A549 (cell line): ENCODE measurements around the gene LANCL2. TPM values are rescaled to one million over a fixed set of nuclear protein-coding genes. Genes with fewer than 3 reads are reported as not detected.

Source experiments
- ATAC-seq, 2 experiments: fragments of 200-7000 bp in 1 of 2; fragments of >200 bp in 1 of 2; cut with Nextera tagmentation in 1 of 2; cut with Tn5 transposase in 1 of 2; 3 replicates each; pipeline versions ENCODE4 v1.8.0 to v1.9.1; 2018 to 2020; ENCODE audit warnings: mild to moderate bottlenecking in 1 of 2, moderate library complexity in 1 of 2
- CTCF ChIA-PET: fragments of 300-600 bp; sonication (Branson Sonifier 250); formaldehyde crosslinking; extraction: SDS; loops from one replicate; lab custom pipeline; 2021; ENCODE audit warnings: antibody characterized with exemption, inconsistent platforms; lab: Yijun Ruan, JAX
- POLR2A ChIA-PET: fragments of 350-600 bp; formaldehyde crosslinking; extraction: SDS; loops from one replicate; lab custom pipeline; 2021; ENCODE audit warnings: antibody characterized with exemption, inconsistent platforms; lab: Yijun Ruan, JAX
- DNase-seq, 2 experiments: peaks; one replicate each; pipeline versions ENCODE4 v3.0.0 to v3.0.0-alpha.2; 2011 to 2016; ENCODE audit warnings: low read depth in 1 of 2, low spot score in 1 of 2
- FAIRE-seq: peaks from 2 replicates; lab custom pipeline; 2011; peaks lifted over from hg19 to GRCh38; lab: Jason Lieb, UNC
- H3K27ac ChIP-seq, 2 experiments: fragments of >200 bp; sonication (Bioruptor Twin); formaldehyde crosslinking; 3 replicates each; pipeline ENCODE4 v1.5.1; 2016 to 2017
- H3K4me1 ChIP-seq: fragments of >200 bp; sonication (Bioruptor Twin); formaldehyde crosslinking; 3 replicates; pipeline ENCODE4 v1.6.1; 2016
- H3K4me2 ChIP-seq: fragments of >200 bp; sonication (Bioruptor Twin); formaldehyde crosslinking; 3 replicates; pipeline ENCODE4 v1.6.1; 2016
- H3K4me3 ChIP-seq: fragments of >200 bp; sonication (Bioruptor Twin); formaldehyde crosslinking; 3 replicates; pipeline ENCODE4 v1.5.1; 2016
- H3K9me3 ChIP-seq: fragments of >200 bp; sonication (Bioruptor Twin); formaldehyde crosslinking; 3 replicates; pipeline ENCODE4 v1.6.1; 2016
- EP300 ChIP-seq, 2 experiments: fragments of >200 bp; sonication (Bioruptor Twin); formaldehyde crosslinking; IDR thresholded peaks; 2 replicates in 1 of 2; 3 replicates in 1 of 2; pipeline ENCODE4 v1.6.1; 2016 to 2017
- ESRRA ChIP-seq: fragments of 150-350 bp; IDR thresholded peaks from 2 replicates; pipeline ENCODE4 v1.6.1; 2014; ENCODE audit warnings: mild to moderate bottlenecking, low read length, borderline replicate concordance
- FOSB ChIP-seq: fragments of 250-450 bp; sonication (Bioruptor Pico); IDR thresholded peaks from 2 replicates; pipeline ENCODE4 v1.5.0; 2020; ENCODE audit warnings: mild to moderate bottlenecking, moderate library complexity
- FOSL2 ChIP-seq, 2 experiments: fragments of 450-650 bp in 1 of 2; fragments of >200 bp in 1 of 2; sonication (Bioruptor Twin) in 1 of 2; formaldehyde crosslinking; IDR thresholded peaks; 2 replicates each; pipeline versions ENCODE4 v1.5.0 to v1.6.1; 2016 to 2020; ENCODE audit warnings: mild to moderate bottlenecking in 1 of 2, moderate library complexity in 1 of 2
- JUNB ChIP-seq: fragments of >200 bp; sonication (Bioruptor Twin); formaldehyde crosslinking; IDR thresholded peaks from 2 replicates; pipeline ENCODE4 v1.6.1; 2016
- MAFK ChIP-seq: fragments of 450-650 bp; IDR thresholded peaks from 2 replicates; pipeline ENCODE4 v1.6.1; 2014; ENCODE audit not compliant: partially characterized antibody
- MYC ChIP-seq: IDR thresholded peaks from 2 replicates; pipeline ENCODE4 v1.6.1; 2012; ENCODE audit warnings: mild to moderate bottlenecking, inconsistent platforms, low read length, improper control_type of control experiment, borderline replicate concordance
- NR3C1 ChIP-seq: fragments of >200 bp; sonication (Bioruptor Twin); formaldehyde crosslinking; IDR thresholded peaks from 3 replicates; pipeline ENCODE4 v1.6.1; 2017
- WGBS: methylation state at CpG from one replicate; pipeline ENCODE4 v1.1.6; 2017; ENCODE audit errors: missing lambda C conversion rate; 5-methylcytosine and 5-hydroxymethylcytosine counted together
- polyA plus RNA-seq, 4 experiments: library from polyadenylated mRNA; depleted of rRNA in 3 of 4; stranded (reverse); fragments of >200 nt; fragmentation: RNase III in 1 of 4; extraction: RNeasy Plus Mini Kit Qiagen cat#74134 plus additional on column Dnase treatment in 1 of 4; gene quantifications; 2 replicates in 3 of 4; 3 replicates in 1 of 4; pipeline ENCODE4 v1.2.3, GENCODE V29; 2011 to 2017
- TF ChIP-seq, protein P1 (sequence below): fragments of >200 bp; sonication (Bioruptor Twin); formaldehyde crosslinking; IDR thresholded peaks from 3 replicates; pipeline ENCODE4 v1.6.1; 2016
- TF ChIP-seq, protein P2 (sequence below): fragments of 200-600 bp; sonication (generic); IDR thresholded peaks from 2 replicates; pipeline ENCODE4 v1.6.1; 2016; ENCODE audit warnings: antibody characterized with exemption, mild to moderate bottlenecking, moderate library complexity
- TF ChIP-seq, protein P3 (sequence below): fragments of 250-450 bp; sonication (Bioruptor Pico); IDR thresholded peaks from 2 replicates; pipeline ENCODE4 v1.5.0; 2021; ENCODE audit warnings: mild to moderate bottlenecking, moderate library complexity, borderline replicate concordance
- TF ChIP-seq, protein P4 (sequence below): fragments of 150-350 bp; IDR thresholded peaks from 2 replicates; pipeline ENCODE4 v1.6.1; 2014; ENCODE audit warnings: low read depth, mild to moderate bottlenecking, low read length
- TF ChIP-seq, protein P5 (sequence below): fragments of 250-450 bp; sonication (Bioruptor Pico); IDR thresholded peaks from 2 replicates; pipeline ENCODE4 v1.5.0; 2020; ENCODE audit warnings: low read depth, mild to moderate bottlenecking, moderate library complexity

The LANCL2 gene
- polyA plus RNA-seq, 2 of the 4 experiments (the other 2 are of a cell fraction): 8.0 to 12.4 TPM

DNA sequence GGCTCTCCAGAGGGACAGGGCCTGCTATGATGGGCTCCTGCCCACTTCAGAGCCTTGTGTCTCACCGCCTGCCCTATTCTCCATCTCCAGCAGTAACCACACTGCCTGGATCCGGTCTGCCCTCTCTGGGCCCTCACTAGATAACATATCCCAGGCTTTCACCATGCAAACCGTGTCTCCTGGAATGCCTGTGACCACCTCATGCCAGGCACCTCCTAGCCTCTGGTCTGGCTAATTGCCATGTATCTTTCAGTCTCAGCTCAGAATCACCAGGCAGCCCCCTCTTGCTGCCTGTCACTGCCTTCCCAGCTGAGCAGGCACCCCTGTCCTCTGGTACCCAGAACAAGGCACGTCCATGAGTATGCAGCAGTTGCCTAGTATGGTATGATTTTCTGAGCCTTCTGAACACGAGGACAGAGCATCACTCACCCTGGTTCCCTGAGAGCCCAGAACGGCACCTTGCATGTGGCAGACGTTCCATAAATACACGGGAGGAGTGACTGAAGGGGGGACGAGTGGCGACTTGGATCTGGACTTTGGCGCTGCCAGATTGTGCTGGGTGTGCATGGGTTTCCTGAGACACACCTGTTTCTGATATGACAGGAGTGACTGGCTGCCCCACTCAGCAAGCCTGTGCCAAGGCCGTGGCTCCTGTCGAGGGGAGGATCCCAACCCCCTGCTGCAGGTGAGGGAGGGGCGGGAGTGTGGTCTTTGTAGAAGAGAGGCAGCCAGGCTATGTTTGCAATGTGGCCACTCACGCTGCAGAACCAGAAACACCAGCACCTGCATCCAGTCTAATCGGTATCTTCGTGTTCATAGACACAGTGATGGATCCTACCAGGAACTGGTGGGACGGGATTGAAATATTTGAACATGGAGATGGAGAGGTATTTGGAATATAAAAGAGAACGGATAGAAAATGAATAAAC lies 112.0 kb downstream of the LANCL2 start:
- ChIA-PET CTCF (no interaction called here), POLR2A (no interaction called here)
- FAIRE-seq: no peak
- ATAC-seq: no peak
- no peak overlapping the region for H3K27ac ChIP-seq
- no peak overlapping the region for H3K4me3 ChIP-seq
- DNase-seq: no peak
- WGBS: 89% methylated on average over 19 of the region's 19 CpGs
- no peak overlapping the region for H3K4me2 ChIP-seq
- no peaks in the 10 kb centered on the region for H3K4me1 ChIP-seq
- TF ChIP-seq, protein P1, sequence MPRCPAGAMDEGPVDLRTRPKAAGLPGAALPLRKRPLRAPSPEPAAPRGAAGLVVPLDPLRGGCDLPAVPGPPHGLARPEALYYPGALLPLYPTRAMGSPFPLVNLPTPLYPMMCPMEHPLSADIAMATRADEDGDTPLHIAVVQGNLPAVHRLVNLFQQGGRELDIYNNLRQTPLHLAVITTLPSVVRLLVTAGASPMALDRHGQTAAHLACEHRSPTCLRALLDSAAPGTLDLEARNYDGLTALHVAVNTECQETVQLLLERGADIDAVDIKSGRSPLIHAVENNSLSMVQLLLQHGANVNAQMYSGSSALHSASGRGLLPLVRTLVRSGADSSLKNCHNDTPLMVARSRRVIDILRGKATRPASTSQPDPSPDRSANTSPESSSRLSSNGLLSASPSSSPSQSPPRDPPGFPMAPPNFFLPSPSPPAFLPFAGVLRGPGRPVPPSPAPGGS: no peak
- TF ChIP-seq, protein P2, sequence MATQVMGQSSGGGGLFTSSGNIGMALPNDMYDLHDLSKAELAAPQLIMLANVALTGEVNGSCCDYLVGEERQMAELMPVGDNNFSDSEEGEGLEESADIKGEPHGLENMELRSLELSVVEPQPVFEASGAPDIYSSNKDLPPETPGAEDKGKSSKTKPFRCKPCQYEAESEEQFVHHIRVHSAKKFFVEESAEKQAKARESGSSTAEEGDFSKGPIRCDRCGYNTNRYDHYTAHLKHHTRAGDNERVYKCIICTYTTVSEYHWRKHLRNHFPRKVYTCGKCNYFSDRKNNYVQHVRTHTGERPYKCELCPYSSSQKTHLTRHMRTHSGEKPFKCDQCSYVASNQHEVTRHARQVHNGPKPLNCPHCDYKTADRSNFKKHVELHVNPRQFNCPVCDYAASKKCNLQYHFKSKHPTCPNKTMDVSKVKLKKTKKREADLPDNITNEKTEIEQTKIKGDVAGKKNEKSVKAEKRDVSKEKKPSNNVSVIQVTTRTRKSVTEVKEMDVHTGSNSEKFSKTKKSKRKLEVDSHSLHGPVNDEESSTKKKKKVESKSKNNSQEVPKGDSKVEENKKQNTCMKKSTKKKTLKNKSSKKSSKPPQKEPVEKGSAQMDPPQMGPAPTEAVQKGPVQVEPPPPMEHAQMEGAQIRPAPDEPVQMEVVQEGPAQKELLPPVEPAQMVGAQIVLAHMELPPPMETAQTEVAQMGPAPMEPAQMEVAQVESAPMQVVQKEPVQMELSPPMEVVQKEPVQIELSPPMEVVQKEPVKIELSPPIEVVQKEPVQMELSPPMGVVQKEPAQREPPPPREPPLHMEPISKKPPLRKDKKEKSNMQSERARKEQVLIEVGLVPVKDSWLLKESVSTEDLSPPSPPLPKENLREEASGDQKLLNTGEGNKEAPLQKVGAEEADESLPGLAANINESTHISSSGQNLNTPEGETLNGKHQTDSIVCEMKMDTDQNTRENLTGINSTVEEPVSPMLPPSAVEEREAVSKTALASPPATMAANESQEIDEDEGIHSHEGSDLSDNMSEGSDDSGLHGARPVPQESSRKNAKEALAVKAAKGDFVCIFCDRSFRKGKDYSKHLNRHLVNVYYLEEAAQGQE: no peak
- no peak for TF ChIP-seq EP300 (IDR thresholded peaks at IDR 0.05)
- TF ChIP-seq FOSB (CRISPR knock-in tag): no peak
- no peak for TF ChIP-seq MAFK
- TF ChIP-seq, protein P3, sequence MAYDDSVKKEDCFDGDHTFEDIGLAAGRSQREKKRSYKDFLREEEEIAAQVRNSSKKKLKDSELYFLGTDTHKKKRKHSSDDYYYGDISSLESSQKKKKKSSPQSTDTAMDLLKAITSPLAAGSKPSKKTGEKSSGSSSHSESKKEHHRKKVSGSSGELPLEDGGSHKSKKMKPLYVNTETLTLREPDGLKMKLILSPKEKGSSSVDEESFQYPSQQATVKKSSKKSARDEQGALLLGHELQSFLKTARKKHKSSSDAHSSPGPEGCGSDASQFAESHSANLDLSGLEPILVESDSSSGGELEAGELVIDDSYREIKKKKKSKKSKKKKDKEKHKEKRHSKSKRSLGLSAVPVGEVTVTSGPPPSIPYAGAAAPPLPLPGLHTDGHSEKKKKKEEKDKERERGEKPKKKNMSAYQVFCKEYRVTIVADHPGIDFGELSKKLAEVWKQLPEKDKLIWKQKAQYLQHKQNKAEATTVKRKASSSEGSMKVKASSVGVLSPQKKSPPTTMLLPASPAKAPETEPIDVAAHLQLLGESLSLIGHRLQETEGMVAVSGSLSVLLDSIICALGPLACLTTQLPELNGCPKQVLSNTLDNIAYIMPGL (CRISPR knock-in tag): no peak
- TF ChIP-seq, protein P4, sequence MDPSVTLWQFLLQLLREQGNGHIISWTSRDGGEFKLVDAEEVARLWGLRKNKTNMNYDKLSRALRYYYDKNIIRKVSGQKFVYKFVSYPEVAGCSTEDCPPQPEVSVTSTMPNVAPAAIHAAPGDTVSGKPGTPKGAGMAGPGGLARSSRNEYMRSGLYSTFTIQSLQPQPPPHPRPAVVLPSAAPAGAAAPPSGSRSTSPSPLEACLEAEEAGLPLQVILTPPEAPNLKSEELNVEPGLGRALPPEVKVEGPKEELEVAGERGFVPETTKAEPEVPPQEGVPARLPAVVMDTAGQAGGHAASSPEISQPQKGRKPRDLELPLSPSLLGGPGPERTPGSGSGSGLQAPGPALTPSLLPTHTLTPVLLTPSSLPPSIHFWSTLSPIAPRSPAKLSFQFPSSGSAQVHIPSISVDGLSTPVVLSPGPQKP: no peak
- no peak for TF ChIP-seq FOSL2 (IDR thresholded peaks at IDR 0.05)
- TF ChIP-seq FOSL2 (CRISPR knock-in tag; IDR thresholded peaks at IDR 0.05): no peak
- TF ChIP-seq, protein P5, sequence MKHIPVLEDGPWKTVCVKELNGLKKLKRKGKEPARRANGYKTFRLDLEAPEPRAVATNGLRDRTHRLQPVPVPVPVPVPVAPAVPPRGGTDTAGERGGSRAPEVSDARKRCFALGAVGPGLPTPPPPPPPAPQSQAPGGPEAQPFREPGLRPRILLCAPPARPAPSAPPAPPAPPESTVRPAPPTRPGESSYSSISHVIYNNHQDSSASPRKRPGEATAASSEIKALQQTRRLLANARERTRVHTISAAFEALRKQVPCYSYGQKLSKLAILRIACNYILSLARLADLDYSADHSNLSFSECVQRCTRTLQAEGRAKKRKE: no peak
- TF ChIP-seq JUNB: no peak
- no peak for TF ChIP-seq ESRRA
- no peak for TF ChIP-seq MYC
- TF ChIP-seq NR3C1: no peak
- TF ChIP-seq, all 56 proteins: peak for 0
- no peaks in the 10 kb centered on the region for H3K9me3 ChIP-seq

DNA sequence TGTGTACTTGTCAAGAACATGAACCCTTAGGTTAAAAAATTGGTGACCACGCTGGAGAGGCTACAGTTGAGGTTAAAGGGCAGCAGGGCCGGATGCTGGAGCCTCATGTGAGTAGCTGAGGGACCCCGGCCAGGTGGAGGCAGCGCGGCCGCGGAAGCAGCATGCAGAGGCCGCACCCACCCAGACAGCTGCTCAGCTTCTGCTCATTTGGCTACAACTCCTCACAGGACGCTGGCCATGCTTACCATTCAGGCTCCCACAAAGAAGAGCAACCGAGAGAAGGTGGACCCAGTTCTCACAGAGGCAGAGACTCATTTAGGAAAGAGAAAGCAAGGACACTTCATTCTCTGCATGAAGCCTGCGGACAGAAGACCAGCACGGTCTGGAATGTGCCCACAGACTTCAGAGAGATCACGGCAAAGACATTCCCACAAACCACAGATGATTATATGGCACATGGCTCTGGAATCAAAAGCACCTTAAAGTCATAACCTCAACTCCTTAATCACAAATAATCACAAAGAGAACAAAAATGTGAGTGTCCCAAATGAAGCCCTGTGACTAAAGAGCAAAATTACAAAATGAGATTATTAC lies 112.7 kb downstream of the LANCL2 start:
- 89% methylated on average over 13 of the region's 13 CpGs for WGBS
- Histone ChIP-seq H3K27ac (no peak overlapping the region), H3K4me1 (no peaks in the 10 kb centered on the region), H3K4me3 (no peak overlapping the region), H3K9me3 (no peaks in the 10 kb centered on the region), H3K4me2 (no peak overlapping the region)
- POLR2A ChIA-PET: no interaction called here
- no peak for FAIRE-seq
- no peak for ATAC-seq
- CTCF ChIA-PET: no interaction called here
- DNase-seq: no peak
- TF ChIP-seq MAFK: no peak
